HG03066 (cell line): ENCODE data around the gene TRPM1.
A peak's percentile ranks its signal among the peaks of the same experiment; 100 is the strongest.

Experiments used
- ATAC-seq: cut with Tn5 transposase; IDR thresholded peaks from one replicate; pipeline ENCODE4 v1.9.1; 2021; ENCODE audit warnings: low read depth; ENCODE audit not compliant: unreplicated experiment

The TRPM1 gene

DNA sequence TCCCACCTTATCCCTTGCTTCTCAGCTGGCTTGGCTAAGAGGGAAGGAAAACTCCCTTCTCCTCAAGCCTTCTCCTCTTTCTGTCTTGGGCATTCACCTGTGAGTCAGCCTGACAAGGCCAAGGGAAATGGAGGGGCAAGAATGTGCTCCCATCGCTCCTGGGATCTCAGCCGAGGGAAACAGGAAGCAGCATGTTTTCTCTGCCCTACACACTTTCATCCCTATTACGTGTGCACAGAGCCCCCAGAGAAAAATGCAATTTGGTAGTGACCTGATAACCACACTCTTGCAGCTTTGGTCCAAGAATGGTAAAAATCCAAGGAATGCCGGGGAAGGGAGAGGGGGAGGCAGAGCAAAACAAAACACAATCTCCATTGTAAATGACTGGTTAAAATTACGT lies 77.2 kb downstream of the TRPM1 start:
- ATAC-seq = no peak

DNA sequence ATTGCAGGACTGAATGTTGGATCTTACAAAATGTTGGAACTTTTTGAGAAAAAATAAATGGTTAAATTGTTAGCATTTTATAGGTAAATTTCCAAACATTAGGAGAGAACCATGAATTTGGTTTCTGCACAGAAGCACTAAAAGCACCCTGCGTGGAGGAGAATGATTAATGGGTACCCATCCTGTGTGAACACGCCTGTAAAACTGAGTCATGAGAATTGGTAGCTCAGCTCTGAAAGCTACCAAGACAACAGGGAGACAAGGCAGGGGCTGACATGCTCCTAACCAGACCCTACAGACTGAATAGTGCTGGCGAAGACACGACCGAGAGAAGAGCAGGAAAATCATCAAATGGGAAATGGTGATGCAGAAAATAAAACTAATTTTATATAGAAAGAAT lies 77.7 kb downstream of the TRPM1 start:
- no peak for ATAC-seq

DNA sequence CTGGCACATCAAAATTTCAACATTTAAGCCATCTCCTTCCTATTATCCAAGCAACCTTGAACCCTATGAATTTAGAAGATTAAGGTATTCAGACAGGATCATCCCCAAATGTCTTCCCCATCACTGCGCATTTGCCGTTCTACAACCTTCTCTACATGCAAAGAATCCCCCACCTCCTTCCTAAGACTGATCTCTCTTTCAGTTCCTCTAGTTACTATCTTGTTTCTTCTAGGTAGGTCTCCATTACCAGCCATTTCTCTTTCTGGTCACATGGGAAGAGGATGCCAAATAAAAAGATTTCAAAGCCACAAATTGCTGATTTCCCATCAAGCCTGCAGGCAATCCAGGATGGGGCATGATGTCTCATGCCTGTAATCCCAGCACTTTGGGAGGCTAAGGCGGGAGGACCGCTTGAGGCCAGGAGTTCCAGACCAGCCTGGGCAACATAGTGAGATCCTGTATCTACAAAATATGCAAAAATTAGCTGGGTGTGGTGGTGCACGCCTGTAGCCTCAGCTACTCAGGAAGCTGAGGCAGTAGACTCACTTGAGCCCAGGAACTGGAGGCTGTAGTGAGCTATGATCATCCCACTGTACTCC lies 80.4 kb downstream of the TRPM1 start:
- no peak for ATAC-seq

DNA sequence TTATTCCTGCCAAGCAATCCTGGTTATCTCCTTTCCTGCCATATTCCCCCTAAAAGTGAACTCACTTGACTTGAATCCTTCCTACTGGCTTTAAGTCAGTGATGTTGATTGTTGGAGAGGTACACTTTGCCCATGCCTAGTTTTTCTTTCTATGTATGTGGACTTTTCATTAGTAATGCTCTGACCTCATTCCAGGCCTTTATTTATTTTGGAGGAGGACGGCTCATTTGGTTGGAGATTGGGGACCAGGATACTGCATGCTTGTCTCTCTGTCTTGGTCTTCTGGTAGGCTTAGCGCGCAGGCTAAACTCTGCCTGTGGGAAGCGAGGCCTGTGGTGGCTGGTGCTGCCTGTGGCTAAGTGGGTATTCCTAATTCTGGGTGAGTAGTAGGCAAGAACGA lies 81.0 kb downstream of the TRPM1 start:
- ATAC-seq = no peak

DNA sequence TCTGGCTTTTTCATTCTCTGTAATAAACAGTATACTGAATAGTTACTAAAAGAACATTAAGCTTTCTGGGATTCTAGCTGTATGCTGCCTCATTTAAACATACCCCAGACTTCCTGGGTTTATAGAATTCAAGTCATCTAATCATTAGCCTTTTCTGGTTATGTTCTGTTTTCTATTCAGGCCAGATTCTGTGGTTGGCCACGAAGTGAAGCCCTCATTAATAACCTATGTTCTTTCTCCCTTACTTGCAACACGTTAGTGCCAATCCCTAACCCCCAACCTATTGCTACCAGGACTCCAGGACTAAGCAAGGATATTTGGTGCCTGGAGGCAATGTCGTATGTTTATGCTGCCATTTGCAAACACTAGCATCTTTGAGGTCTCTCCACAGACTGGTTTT lies 81.5 kb downstream of the TRPM1 start:
- no peak for ATAC-seq

DNA sequence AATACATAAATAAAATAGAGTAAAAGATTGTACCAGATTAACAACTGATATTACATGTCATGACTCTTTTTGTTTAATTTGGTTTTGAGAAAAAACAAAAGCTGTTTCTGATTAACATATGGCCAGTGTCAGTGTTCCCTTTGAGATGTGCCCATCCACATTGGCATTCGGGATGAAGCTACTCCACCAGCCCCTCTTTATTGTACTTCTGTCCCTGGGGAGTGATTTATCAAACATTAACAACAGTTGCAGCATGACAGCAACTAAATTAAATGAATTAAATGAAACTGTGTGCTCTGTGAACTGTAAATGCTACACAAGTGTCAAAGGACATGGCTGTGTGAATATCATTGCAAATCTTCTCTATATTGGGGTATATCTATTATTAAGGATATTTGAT lies 84.2 kb downstream of the TRPM1 start:
- no peak for ATAC-seq

DNA sequence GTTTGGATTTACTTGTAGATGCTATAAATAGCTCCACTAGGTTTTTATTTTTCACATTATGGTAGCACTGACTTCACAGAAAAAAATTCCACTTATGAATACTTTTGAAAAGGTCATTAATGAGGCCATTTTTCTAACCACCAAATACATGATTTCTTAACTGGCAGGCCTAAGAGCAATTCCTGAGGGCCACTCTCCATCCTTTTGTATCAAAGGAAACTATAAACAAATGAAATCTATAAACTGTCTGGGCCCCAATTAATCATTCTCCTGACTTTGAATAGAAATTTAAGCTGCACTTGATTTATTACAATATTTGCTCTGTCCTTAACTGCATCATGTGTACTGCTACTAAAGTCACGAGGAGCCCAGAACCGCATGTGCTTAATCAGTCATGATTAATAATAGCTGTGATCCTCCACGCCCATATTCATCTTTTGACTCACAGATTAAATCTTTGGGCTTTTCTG lies 85.0 kb downstream of the TRPM1 start:
- ATAC-seq = no peak

DNA sequence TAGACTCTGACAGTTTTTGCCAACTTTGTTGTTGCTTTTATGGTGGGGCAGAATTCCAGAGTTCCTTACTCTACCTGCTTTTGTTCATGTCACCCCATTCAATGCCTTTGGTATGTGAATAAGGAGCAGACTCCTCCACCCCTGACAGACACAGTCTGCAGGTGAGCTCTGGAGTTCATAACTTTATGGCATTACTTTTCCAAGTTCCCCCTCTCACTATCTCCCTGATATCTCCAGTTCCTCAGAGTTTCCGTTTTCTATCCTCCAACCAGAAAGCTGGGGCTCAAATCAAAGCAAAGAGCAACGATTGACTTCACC lies 87.0 kb downstream of the TRPM1 start:
- no peak for ATAC-seq

DNA sequence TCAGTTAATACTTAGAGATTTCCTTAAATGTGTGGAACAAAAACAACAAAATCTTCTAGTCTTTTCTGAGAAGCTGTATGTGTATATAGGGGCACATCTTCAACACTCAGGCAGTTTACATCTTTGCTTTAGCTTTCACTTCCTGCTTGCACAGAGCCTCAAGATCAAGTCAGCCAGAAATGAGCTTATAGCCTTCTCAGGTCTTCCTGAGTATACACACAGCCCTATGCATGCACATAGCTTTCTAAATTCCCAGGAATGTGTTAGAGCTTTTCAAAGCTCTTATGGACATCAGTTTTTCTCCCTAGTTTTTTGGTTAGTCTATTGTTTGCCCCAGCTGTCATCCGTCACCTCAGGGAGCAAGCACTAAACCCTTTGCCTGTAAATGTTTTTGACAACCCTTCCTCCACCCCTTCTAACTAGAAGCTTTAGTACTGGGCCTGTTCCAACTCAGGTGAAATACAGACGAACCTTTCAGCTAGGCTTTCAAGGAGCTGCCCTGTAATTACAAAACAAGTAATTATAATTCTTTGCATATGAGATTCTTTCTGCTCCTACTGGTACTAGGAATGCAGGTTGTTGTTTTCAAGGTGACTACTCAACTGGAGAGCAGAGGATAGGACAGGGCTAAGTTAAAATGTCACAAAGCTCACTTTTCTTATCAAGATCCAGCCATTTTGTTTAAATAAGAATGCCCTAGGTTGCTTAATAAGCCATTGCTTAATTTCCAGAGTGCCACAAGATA lies 87.5 kb downstream of the TRPM1 start:
- peak; percentile 84 for ATAC-seq

DNA sequence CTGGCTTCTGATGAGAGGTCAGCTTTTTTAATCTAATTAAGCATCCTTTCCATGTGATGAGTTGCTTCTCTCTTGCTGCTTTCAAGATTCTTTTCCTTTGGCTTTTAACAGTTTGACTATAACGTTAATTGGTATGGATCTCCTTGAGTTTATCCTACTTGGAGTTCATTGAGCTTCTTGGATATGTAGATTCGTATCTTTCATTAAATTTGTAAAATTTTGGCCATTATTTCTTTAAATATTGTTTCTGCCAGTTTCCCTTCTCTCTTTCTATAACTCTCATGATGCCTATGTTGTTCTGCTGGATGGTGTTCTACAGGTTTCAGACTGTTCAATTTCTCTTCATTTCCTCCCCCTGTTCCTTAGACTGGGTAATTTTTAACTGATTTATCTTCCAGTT lies 89.1 kb downstream of the TRPM1 start:
- ATAC-seq = no peak

DNA sequence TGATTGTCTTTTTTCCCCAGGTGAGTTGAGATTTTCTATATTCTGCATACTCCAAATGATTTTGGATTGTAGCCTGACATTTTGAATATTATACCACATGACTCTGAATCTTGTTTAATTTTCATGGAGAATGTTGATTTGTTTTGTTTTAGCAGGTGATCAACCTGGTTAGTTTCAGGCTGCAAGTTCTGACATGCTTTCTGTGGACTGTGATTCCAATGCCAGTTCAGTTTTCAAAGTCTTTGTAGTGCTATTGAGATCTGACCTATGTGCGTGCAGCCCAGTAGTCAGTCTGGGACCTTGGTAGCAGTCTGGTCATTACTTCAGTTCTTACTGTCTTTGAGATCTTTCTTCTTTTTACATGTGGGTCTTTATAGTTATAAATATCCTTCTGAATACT lies 91.5 kb downstream of the TRPM1 start:
- ATAC-seq = no peak

DNA sequence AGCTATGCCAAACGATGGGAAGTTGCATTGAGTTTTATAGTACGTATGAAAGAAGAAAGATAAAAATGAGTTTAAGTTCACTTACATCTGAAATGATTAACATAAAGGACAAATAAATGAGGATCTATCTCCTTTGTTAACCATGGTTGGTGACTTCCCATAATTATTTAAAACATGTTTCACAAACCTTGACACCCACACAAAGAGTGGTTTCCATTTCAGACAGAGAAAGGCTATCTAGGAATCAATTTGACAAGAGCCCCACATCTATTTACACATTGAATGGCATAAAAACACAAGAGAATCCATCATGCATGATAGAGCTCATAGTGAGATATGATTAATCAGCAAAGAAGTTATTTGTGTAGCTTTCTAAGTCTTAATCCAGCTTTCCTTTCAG lies 95.9 kb downstream of the TRPM1 start:
- ATAC-seq = no peak

DNA sequence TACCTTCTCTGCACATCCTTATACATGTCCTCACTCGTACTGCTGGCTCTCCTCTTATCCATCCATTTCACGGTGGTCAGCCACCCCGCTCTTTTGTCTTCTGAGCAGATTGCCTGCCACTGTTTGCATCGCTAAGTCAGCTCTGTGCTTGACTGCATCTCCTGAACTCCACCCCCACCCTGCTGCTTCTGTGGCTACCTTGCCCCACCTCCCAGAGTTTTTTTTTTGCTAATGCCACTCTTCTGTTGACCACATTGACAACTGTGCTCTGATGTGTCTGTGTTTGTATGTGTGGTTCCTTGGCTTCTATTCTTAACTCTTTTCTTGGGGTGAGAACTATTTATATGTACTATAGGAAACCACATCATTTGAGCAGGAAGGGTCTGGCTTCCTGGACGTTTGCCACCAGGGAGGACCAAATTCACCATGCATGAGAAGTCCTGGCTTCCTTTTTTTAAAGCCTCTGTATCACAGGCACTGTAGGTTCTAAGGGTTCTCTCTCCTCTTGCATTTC lies 97.2 kb downstream of the TRPM1 start:
- ATAC-seq = peak; percentile 89

DNA sequence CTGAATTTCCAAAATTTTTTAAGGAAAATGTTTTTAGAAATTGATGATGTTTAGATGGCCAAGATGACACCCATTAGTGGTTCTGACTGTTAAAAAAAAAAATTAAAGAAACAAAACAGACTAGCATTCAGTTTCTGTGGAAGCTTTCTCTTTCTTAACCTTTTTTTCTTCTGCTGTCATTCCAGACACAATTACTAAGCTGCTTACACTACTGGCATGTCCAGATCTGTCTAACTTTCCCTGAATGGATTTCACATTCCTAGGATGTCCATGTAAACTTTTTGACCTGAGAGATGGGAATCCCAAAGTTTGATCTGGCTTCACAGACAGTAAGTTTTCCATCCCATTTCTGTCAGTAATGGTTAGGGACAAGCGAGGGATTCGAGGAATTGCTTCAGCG lies 99.8 kb downstream of the TRPM1 start:
- no peak for ATAC-seq

DNA sequence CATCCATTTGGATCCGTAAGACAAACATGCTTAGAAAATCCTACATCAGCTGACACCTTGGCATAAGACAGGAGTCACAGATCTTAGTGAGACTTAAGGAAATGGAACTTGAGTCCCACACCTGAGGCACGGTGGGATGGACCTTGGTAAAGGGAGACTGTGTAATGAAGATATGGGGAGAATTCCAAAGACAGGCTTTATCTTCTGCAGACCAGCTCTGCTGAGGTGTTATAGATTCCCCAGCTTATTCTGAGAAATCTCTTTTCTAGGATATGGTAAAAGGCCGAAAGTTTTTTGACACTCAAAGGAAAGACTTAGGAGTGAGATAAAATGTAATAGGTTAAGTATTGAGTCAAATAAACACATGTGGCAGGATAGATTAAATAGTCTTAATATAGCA lies 101.8 kb downstream of the TRPM1 start:
- no peak for ATAC-seq

DNA sequence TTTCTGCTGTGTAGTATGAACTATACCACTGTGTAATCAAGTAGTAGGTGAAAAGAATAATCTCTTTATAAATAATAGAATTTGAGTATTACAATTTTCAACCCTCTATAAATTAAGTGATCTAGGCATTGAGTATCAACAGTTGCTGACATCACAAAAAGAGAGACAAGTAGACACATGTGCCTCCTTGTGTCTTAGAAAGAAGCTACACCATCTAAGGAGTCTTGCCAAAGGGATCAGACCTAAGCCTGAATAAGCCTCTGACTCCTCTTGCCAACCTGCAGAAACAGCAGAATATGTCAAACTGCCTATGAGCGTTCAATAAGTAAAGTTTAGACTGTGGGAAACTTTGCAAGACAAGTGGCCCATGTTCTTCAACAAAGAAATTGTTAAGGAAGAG lies 104.3 kb downstream of the TRPM1 start:
- no peak for ATAC-seq

DNA sequence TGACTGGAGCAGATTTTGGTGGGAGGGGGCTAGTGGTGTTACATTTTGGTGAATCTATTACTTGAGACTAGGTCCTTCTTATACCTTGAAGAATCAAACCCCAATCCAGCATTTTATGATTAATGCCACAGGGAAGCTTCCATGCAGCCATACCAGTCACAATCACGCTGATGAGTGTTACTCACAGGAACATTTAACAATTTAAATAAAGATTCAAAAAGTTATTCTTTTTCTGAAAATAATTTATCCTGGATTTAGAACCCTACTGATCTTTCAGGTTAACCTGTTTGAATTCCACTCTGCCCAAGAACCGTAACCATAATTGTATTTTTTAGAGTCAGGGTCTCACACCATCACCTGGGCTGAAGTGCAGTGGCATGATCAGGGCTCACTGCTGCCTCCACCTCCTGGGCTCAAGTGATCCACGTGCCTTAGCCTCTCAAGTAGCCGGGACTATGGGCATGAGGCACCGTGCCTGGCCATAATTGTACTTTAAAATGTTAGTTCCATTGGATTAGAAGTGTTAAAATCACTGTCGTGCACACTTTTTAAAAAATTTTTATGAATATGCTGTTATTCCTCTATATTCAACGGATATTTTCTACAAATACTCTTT lies 109.2 kb downstream of the TRPM1 start:
- no peak for ATAC-seq

DNA sequence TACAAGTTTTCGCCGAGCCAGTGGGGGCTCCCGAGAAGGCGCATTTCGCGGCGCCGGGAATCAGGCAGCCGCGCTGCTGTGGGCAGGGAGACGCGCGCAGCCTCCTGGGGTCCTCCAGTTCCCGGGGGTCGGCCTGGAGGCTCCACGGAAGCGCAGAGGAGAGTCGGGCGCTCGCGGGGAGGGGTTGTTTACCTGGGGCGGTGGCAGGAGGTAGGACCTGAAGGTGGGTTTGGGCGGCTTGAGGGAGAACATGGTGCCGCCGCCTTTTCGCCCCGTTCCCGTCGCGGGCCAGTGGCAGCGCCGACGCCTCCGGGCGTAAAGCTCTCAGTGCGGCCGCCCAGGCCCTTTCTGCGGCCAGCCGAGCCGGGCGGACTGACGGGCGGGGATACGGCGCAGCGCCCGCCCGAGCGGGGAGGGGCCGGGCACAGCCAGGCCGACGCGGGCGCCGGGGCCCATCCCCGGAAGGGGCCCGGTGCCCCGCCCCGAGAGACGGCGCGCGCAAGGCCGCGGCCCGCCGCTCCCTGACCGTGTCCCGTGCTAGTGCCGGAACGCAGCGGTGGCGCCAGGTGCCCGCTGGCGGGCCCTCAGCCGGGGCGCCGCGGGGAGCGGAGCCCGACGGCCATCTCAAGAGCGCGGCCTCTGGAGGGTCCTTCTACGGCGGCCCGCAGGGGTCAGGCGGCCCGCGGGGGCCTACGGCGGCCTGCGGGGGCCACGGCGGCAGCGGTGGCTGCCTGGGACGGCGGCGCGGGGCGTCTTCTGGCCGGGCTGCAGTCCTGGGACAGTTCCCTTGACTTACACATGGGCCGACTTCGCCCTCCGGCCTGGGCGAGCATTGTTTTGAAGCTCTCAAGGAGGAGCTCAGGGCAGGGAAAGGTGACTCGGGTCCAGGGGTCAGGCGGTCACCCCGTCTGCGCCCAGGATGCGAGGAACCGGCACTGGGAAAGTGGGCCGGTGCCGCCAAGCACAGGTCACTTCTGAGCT lies 110.0 kb downstream of the TRPM1 start, which contains the start of gene MTMR10:
MTMR10 (minus strand) TSS at position 374 of the 981 bp plus-strand sequence; CDS start at position 252, 122 bp downstream.
- ATAC-seq = peak; percentile 81

DNA sequence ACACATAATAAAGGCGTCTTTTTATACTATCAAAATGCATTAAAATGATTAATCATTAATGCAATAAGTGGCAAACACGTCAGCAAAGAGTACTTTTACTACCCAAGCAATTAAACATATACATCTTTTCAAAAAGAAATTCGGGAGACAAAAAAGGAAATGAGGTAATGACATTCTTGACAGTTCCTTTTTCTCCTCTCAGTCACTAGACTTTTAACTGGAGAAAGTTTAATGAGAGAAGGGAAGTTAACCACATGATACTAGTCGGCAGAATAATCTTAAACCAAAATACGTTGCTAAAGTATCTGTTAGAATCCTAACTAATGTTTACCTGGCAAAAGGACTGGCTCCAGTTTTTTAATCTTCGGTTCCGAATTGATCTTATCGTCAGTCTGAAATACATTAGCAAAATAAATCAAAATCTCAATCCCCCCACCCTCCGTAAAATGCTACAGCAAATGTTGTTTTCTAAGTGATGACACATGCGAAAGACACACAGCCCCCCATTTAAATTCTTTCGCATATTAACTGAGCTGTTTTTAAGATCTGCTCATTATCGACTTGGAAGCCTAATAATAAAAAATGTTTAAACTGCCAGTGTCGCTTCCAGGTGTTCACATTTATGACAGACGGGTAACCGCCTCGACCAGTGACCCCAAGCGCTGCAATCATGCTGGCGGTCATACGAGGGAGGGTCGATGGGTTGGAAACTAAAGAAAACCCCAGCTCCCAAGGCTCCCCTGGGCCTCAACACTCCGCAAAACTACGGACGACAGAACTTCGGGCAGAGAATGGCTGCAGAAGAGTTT lies 110.9 kb downstream of the TRPM1 start:
- no peak for ATAC-seq

DNA sequence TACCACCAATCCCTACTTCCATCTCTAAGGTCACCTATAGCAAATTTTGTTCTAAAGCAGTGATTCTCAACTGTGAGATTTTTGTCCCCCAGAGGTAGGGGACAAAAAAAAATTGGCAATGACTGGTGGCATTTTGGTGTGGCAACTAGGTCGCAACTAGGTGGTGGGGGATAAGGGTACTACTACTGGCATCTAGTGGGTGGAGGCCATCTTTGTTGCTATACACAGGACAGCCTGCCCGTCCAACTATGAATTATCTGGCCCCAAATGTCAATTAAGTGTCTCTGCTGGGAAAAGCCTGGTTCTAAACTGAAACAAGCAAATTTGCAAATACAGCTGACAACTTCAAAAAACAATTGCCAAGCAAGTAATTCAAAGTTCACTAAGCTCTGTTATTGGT lies 111.5 kb downstream of the TRPM1 start:
- ATAC-seq = no peak
